Putamen (tissue), 1 donor: Measurements from ENCODE around the gene VAV2.
"Not testable (repeated sequence)": the region's sequence is repeated elsewhere in the genome, so short reads cannot be mapped to it uniquely, and the experiment has no call there.

ENCODE experiments used
- DNase-seq: peaks from one replicate; pipeline ENCODE4 v3.0.0-alpha.2; 2016; ENCODE audit warnings: low spot score

The VAV2 gene

DNA sequence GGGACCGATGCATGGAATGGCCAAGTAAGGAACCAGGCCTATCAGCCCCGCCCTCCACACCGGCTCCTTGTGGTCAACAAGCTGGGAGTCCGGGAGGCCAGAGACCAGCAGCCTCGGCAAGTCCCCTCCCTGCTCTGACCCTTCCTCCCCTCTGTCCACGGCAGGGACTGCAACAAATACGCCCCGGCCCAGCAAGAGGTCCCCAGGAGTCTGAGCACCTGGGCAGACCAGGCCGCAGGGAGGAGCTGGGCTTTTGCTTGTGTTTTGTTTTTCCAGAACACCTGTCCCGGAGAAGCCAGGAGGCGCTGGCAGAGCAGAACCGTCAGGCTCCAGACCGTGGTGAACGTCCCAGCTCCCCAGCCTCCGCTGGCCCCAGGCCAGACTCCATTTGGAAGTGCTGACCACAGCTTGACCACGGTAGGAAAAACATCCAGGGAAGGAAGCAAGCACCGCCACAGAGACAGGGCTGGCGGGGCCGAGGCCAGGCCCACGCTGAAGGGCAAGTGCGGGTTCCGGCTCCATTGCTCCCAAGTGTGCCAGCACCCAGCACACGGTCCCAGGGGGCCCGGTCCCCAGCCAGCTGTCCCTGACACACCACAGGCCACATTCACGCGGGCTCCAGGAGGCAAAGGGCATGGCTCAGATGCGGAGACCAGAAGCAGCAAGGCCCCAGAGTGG, 56.7 kb downstream of the VAV2 start:
- no peak for DNase-seq

DNA sequence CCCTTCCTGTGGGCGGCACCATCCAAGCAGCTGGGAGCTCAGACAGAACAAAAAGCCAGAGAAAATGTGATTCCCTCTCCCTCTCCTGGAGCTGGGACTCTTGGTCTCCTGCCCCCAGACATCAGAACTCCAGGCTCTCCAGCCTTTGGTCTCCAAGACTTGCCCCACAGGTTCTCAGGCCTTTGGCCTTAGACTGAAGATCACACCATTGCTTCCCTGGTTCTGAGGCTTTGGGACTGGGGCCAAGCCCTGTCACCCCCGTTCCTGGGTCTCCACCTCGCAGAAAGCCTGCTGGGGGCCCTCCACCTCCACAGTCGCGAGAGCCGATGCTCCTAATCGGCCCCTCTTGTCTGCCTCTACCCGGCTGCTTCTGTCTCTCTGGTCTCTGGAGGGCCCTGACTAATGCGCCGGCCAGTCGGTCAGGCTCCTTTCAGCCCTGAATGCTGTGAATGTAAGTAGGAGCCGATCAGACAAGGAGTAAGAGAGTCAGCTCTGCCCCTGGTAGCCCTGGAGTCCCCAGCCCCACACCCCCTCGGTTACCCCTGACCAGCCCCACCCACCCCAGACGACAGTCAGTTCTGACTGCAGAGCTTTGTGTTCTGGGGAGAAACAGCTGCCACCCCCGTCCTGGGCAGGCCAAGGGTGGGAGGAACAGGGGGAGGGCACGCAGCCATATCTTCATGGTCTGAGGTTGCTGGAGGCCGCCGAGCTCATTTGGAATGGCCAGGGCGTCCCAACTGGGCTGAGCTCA, 57.5 kb downstream of the VAV2 start:
- no peak for DNase-seq

DNA sequence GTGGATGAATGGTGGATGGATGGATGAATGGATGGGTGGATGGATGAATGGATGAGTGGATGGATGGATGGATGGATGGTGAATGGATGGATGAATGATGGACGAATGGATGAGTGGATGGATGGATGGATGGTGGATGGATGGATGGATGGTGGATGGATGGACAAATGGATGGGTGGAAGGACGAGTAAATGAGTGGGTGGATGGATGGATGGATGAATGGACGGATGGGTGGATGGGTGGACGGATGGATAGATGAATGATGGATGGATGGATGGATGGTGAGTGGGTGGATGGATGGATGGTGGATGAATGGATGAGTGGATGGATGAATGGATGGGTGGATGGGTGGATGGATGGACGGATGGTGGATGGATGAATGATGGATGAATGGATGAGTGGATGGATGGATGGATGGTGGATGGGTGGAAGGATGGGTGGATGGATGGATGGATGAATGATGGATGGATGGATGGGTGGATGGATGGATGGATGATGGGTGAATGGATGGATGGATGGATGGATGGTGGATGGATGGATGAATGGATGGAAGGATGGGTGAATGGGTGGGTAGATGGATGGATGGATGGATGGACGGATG, 58.6 kb downstream of the VAV2 start:
- DNase-seq = no peak

DNA sequence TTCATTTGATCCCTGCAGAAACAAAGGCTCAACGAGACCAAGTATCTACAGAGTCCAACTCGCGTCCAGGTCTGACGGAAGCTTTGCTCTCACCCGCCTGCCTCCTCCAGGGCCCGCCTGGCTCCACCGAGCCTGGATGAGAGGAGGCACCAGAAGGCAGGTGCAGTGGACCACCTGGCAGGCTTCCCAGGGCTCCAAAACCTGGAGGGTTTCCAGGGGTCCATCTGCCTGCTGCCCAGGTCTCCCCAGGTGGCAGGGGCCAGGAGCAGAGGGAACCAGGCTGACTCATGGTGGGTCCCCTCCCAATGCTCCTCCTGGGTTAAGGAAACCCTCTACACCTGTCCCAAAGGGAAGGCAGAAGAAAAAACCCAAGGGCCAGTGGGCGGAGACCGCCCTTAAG, 59.5 kb downstream of the VAV2 start:
- no peak for DNase-seq

DNA sequence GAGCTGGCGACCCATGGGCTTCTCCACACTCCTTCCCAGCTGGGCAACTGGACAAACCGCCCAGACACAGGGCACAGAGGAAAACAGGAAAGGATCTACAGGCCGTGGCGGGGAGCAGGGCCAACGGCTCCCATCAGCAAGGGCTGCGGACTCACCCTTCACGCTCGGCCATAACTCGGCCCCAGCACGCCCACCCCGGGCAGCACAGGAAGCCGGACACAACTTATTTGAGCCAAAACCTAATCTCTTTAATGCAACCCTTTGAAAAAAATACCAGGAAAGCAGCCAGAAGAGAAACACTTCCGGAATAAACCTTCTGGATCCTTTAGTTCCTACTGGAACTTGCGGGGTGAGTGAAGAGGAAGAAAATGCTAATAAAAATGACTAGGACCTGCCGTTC, 59.9 kb downstream of the VAV2 start:
- DNase-seq = no peak

DNA sequence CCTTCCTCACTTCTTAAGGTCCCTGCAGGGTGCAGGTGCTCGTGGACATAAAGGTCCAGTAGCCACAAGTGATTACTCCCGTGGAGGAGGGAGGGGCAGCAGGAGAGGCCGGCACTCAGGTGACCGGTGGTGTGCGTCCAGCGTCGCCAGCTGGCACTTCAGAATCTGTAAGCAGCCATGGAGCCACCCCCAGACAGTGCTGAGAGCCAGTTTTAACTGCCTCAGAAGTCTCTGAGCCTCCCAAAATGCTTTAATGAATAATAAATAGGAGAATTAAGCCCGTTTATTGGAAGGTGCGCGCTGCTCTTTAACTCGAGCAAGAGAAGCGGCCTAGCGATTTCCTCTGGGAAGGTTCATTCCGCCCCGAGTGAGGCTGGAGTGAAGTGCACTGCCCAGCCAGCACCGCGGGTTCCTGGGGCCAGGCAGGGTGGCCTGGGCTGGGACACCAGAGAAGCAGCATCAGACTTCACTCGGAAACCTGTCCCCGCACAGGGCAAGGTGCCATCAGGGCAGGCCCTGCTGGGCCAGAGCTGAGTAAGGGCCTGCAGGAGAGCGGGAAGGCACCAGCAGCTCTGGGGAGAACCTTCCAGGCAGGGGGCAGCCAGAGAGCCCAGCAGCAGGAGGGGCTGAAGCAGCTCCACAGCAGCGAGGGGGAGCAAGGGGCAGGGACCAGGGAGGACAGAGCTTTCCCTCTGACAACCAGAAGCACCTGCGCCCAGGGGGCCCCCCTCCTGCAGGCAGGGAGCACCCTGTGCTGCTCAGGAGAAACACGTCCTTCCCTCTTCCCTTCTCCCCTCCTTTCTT, 61.2 kb downstream of the VAV2 start:
- DNase-seq = no peak

DNA sequence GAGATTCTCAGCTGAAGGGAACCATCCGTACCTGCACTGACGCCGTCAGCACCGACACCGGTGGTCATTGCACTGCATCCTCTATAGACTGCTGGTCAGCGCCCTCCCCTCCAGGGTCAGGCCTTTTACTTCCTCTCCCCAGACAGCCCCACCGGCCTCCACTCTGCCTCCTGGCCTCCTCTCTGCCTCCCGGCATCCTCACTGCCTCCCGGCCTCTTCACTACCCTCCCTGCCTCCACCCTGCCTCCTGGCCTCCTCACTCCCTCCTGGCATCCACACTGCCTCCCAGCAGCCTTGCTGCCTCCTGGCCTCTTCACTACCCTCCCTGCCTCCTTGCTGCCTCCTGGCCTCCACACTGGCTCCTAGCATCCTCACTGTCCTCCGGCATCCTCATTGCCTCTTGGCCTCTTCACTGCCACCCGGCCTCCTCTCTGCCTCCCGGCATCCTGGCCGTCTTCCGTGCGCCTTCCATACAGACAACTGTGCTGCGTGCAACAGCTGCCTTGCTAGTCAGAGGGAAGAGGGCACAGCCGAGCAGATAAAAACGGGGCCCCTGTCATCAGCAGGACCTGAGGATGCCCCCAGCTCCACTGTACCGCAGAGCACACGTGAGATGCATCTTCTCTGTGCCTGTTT, 62.0 kb downstream of the VAV2 start:
- no peak for DNase-seq

DNA sequence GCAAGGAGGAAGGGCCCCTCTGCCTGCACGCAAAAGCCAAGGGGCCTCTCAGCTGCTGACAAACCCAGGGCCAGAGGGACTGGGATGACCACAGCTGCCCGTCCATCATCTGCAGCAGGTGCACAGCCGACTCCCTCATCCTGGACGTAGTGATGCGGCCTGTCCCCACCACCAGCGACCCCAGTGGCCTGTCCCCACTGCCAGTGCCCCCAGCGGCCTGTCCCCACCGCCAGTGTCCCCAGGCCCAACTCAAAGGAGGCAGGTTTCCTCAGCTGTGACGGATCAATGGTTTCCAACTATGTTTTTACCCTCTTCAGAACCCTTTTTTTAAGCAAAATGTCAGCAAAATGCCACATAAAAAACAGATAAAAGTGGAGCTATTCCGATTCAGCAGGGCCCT, 62.5 kb downstream of the VAV2 start:
- DNase-seq = no peak

DNA sequence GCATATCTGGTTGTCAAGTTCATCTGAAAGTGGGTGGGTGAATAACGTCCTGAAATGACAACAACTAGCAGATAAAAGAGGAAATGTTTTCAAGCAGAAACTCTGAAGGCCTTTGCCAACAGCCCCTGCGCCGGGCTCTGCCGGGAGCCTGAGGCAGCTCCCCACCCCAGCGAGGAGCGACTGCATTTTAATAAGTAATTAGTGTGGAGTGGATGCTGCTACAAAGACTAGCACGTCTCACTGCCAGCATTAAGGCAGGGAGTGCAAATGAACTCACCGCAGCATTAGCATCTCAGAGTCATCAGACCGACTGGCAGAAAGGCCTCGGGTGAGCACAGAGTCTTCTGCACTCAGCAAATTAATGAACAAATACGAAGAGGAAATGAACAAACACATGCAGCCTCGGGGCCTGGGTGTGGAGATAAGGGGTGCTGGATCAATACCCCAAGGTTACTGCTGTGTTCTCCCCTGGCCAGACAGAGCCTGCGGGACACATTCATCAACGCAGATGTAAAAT, 63.8 kb downstream of the VAV2 start:
- no peak for DNase-seq

DNA sequence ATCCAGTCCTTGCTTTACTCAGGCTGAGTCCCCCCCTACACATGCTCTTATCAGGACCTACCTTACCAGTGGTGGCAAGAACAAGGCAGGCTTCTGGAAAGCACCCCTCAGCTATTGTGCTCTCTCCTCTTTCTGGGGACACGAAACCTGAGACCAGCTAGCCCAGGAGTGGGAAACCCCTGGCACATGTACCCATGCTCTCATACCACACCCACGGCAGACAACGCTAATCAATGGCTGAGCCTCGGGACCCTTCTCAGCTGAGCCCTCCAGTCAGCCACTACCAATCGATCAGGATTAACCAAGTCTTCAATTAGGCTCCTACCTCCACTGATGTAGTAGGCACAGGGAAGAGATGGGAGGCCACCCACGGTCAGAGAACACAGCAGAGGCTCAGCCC, 65.1 kb downstream of the VAV2 start:
- no peak for DNase-seq

DNA sequence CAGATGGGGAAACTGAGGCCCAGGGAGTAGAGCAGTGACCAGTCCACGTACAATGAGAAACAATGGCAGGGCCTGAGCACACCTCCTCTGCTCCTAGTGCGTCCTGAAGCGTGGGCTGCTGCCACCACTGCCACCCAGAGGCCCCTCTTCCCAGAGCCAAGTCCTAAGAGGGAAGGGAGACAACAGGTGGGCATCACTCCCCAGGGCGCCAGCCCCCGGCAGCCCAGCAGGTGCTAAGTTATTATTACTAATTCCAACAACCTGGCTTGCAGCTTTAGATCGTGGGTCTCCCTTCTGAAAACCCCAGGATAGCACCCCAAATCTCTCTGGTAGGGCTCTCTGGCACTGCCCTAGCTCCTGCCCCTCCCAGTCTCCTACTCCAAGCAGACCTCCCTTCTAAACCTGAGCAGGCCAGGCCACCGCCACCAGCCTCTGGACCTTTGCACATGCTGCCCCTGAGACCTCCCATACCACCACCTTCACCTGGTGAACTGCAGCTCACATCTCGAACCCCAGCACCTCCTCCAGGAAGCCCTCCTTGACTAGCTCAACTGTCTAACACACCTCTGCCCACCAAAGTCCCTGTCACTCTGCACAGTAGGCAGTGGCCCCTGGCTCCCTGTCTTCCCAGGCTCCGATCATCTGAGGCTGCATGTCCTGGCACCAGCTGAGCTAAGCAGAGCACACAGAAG, 65.8 kb downstream of the VAV2 start:
- no peak for DNase-seq

DNA sequence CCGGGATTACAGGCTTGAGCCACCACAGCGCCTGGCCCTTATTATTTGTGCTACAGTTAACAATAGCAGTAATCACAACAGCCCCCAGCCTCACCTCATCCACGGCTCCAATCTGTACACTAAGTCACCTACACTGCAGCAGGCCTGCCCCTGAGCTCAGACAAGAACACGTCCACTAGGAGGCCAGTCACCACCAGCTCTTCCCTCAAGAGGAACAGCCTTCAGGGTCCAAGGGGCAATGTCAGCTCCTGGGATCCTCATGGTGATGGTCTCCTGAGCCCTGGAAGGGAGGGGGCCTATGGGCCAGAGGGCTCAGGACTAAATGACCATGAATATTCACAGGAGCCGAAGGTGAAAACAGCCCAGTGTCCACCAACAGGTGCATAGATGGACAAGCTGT, 67.7 kb downstream of the VAV2 start:
- no peak for DNase-seq

DNA sequence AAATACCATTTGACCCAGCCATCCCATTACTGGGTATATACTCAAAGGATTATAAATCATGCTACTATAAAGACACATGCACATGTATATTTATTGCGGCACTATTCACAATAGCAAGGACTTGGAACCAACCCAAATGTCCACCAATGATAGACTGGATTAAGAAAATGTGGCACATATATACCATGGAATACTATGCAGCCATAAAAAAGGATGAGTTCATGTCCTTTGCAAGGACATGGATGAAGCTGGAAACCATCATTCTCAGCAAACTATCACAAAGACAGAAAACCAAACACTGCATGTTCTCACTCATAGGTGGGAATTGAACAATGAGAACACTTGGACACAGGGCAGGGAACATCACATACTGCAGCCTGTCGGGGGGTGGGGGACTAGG, 68.5 kb downstream of the VAV2 start:
- not testable (repeated sequence) for DNase-seq

DNA sequence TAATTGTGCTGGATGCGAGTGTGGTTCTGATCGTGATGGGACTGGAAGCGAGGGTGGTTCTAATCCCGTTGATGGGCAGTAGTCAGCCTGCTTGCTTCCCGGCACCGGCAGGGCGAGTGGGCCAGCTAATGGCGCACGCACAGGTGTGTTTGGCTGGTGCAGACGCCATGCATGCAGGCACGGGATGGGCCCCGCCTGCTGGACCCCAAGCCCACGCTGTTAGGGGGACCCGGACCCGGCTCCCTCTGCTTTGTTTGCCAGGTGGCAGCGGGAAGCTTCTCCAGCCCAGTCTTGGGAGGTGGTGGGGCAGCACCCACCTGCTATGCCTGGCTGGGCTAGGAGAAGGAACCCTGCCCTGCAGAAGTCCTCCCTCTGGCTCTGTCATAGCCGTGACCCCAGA, 70.3 kb downstream of the VAV2 start:
- DNase-seq = no peak

DNA sequence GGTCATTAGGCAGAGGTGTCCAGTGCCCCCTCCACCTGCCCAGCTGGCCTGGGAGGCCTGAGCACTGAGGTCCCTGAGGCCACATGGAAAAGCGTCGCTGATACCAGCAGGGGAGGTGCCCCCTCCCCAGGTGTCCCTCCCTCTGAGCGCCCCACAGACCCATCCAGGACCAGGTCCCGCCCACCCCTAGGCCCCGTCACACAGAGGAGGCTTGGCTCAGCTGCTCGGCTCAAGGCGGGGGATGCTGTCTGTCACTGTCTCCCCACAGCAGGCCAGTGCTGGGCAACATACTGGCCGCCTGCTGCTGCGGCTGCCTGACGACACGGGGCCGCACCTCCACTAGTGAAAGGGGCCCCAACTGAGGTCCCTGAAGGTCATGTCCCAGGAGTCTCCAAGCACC, 71.7 kb downstream of the VAV2 start:
- no peak for DNase-seq

DNA sequence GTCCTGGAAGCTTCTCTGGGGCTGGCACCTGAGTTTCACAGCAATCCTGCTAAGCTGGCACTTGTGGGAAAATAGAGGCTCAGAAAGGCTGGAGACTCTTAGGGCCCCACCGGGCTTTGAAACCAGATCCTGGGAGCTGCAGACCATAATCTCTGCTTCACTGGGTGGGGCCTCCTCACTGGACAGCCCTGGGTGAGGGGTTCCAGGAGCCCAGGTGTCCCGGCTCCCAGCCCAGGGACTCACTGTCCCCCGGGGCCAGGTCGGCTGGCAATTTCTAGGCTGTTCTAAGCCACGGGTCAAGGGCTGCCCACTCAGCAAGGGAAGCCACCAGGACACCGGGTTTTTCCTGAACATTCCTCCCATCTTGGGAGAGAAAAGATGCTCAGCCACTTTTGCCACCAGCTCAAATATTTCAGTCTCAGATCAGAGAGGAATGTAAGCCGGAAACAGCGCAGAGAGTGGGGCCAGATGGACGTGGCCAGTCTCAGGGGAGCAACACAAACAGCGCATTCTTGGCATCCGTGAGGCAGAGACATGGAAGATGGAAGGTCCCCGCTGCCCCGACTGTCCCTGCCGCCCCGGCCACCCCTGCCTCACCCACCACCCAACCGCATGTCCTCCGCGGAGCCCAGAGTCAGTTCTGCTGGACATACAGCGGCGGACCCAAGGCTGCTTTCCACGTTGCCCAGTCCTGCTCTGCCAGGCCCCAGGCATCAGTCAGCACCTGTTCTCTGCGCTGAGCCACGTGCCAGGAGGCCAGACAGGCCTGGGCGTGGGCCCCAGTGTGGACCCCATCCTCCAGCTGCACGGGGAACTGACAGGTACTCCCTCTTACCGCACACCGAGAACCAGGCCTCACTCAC, 72.6 kb downstream of the VAV2 start:
- DNase-seq = no peak

DNA sequence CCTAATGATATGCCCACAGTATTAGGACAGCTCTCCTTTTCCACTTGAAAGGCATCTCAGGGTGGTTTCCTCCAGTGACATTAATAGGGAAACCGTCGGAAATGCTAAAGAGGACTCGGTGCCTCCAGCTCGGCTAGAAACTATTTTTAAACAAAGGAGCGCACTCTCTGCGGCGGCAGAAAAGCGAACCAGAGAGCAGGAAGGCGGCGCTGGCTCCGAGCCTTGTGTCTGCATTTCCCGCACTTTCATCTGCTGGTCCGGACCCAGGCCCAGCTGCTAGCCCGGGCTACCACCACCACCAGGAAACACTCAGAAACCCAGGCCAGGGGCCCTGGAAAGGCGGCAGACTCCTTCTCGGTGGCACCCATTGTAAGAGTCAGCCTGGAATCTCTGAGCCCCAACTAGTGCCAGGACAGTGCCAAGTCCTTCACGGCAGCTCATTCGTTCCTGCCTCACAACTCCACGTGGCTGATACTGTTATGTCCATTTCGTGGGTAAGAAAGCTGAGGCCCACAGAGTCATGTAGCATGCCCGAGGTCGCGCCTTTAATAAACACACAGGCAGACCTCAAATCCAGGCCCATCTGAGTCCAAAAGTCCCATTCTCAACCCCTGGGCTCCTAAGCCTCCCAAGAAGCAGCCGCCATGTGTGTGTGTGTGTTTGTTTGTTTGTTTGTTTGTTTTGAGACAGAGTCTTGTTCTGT, 73.9 kb downstream of the VAV2 start:
- DNase-seq = no peak

DNA sequence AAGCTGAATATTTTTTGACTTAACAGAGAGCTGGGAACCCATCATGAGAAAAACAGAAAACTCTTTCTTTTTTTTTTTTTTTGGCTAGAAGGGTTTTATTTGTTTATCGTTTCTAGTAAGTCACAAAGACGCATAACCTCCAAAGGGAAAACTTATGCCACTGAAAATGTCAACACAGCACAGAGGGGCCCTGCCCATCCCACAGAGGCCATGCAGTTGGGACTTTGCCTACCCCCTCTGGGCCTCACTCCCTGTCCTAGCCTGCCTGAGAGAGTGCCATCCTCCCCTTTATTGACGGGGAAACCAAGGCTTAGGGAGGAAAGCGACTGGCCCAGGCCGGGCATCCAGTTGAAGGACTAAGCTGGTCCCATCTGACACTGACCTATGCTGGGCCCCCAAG, 74.7 kb downstream of the VAV2 start:
- DNase-seq = no peak

DNA sequence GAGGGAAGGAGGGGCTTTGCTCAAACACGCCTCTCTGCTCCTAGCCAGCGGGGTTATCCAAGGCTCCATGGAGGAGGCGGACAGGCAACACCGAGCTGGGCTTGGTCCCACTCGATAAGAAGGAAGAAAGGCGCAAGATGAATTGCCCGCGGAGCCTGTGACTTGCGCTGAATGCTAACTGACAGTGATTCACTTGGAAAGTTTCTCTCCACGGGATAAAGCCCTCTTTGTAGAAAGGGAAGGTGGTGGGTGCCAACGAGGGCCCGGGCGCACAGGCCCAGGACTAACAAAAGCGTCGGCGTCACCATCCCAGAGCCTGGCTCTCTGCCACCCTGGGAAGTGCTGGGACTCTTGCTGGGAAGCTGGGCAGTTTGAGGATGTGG, 76.0 kb downstream of the VAV2 start:
- peak; percentile 90 for DNase-seq
